H1 (cell line): Measurements from ENCODE around the gene FAM167B. TPM values are rescaled to one million over a fixed set of nuclear protein-coding genes. Genes with fewer than 3 reads are reported as not detected.
A peak's percentile ranks its signal among the peaks of the same experiment; 100 is the strongest.

Experiments
- CTCF ChIA-PET: fragments of 300-600 bp; sonication (Branson Sonifier 250); formaldehyde crosslinking; loops from one replicate; lab custom pipeline; 2021; ENCODE audit not compliant: partially characterized antibody; lab: Charles Lee
- POLR2A ChIA-PET: fragments of 300-600 bp; sonication (Branson Sonifier 250); formaldehyde crosslinking; loops from one replicate; lab custom pipeline; 2021; ENCODE audit warnings: inconsistent platforms; ENCODE audit not compliant: partially characterized antibody; lab: Charles Lee
- DNase-seq, 2 experiments: peaks; one replicate each; pipeline versions ENCODE4 v3.0.0 to v3.0.0-alpha.2; 2010 to 2022; ENCODE audit warnings: low spot score in 2 of 2, low read depth in 1 of 2, mixed read lengths in 1 of 2
- FAIRE-seq: peaks from 2 replicates; lab custom pipeline; 2011; peaks lifted over from hg19 to GRCh38; lab: Jason Lieb, UNC
- H2AFZ ChIP-seq: 2 replicates; pipeline ENCODE4 v1.8.1; 2012; ENCODE audit warnings: low read length, inconsistent platforms
- H2AK5ac ChIP-seq: 2 replicates; pipeline ENCODE4 v1.6.1; 2013; ENCODE audit warnings: low read depth, low read length
- H2BK120ac ChIP-seq: replicated peaks from 2 replicates; pipeline ENCODE3; 2013; ENCODE audit warnings: low read depth, low read length, inconsistent platforms
- H2BK12ac ChIP-seq: 2 replicates; pipeline ENCODE4 v1.6.1; 2013; ENCODE audit warnings: low read depth, low read length
- H2BK15ac ChIP-seq: 2 replicates; pipeline ENCODE4 v1.6.1; 2013; ENCODE audit warnings: low read length
- H2BK20ac ChIP-seq: 2 replicates; pipeline ENCODE4 v1.6.1; 2013; ENCODE audit warnings: low read length
- H2BK5ac ChIP-seq: 2 replicates; pipeline ENCODE4 v1.6.1; 2013; ENCODE audit warnings: low read depth, low read length
- H3K14ac ChIP-seq: 2 replicates; pipeline ENCODE4 v1.6.1; 2013; ENCODE audit warnings: inconsistent platforms; ENCODE audit not compliant: insufficient read length
- H3K18ac ChIP-seq: 2 replicates; pipeline ENCODE4 v1.6.1; 2013; ENCODE audit warnings: low read length; ENCODE audit errors: extremely low read depth
- H3K23ac ChIP-seq: 2 replicates; pipeline ENCODE4 v1.6.1; 2013; ENCODE audit warnings: inconsistent platforms; ENCODE audit not compliant: insufficient read length
- H3K23me2 ChIP-seq: 2 replicates; pipeline ENCODE4 v1.6.1; 2013; ENCODE audit warnings: low read depth, low read length
- H3K27ac ChIP-seq: 2 replicates; pipeline ENCODE4 v1.6.1; 2011; ENCODE audit warnings: low read depth, low read length, inconsistent platforms
- H3K27me3 ChIP-seq, 4 experiments: replicated peaks in 1 of 4; 1 replicate in 1 of 4; 2 replicates in 3 of 4; pipeline versions ENCODE4 v1.6.1 to v1.8.1; 2011 to 2013; ENCODE audit warnings: low read length in 3 of 4, mild to moderate bottlenecking in 3 of 4, inconsistent platforms in 2 of 4, mixed read lengths in 2 of 4, moderate library complexity in 1 of 4; ENCODE audit not compliant: control insufficient read depth in 3 of 4, insufficient read depth in 3 of 4; ENCODE audit errors: extremely low read depth in 1 of 4
- H3K36me3 ChIP-seq, 4 experiments: 2 replicates each; pipeline versions ENCODE4 v1.6.1 to v1.8.1; 2011 to 2013; ENCODE audit warnings: mild to moderate bottlenecking in 4 of 4, low read length in 3 of 4, moderate library complexity in 2 of 4, control low read depth in 1 of 4, inconsistent platforms in 1 of 4; ENCODE audit not compliant: insufficient read depth in 4 of 4, control insufficient read depth in 2 of 4
- H3K4ac ChIP-seq: replicated peaks from 2 replicates; pipeline ENCODE3; 2013; ENCODE audit warnings: low read length, low read depth, mixed read lengths, inconsistent platforms; ENCODE audit not compliant: insufficient read length
- H3K4me1 ChIP-seq, 4 experiments: replicated peaks in 1 of 4; 1 replicate in 1 of 4; 2 replicates in 3 of 4; pipeline versions ENCODE4 v1.6.1 to v1.8.1; 2011 to 2013; ENCODE audit warnings: low read length in 3 of 4, inconsistent platforms in 2 of 4, mixed read lengths in 1 of 4; ENCODE audit not compliant: insufficient read depth in 4 of 4, control insufficient read depth in 3 of 4
- H3K4me2 ChIP-seq, 2 experiments: 2 replicates each; pipeline versions ENCODE4 v1.6.1 to v1.8.1; 2011 to 2013; ENCODE audit warnings: low read depth in 2 of 2, low read length in 2 of 2, control low read depth in 1 of 2, inconsistent platforms in 1 of 2, mild to moderate bottlenecking in 1 of 2; ENCODE audit not compliant: insufficient read depth in 1 of 2
- H3K4me3 ChIP-seq, 4 experiments: fragments of 200-600, 300-600 bp in 1 of 4; sonication (generic), shearing (Covaris generic), sonication (Bioruptor Twin) in 1 of 4; 2 replicates each; pipeline versions ENCODE4 v1.5.1 to v1.8.1; 2011 to 2016; ENCODE audit warnings: low read length in 4 of 4, low read depth in 3 of 4, control low read depth in 2 of 4, inconsistent platforms in 2 of 4, mild to moderate bottlenecking in 2 of 4, mixed read lengths in 1 of 4, moderate library complexity in 1 of 4; ENCODE audit not compliant: insufficient read depth in 2 of 4; ENCODE audit errors: extremely low read depth in 1 of 4
- H3K56ac ChIP-seq: replicated peaks from 2 replicates; pipeline ENCODE3; 2013; ENCODE audit warnings: low read depth, mild to moderate bottlenecking, mixed read lengths, low read length, inconsistent platforms; ENCODE audit not compliant: insufficient read length
- H3K79me1 ChIP-seq: 2 replicates; pipeline ENCODE4 v1.6.1; 2013; ENCODE audit warnings: low read depth, low read length, control low read depth
- H3K79me2 ChIP-seq, 2 experiments: 2 replicates each; pipeline versions ENCODE4 v1.6.1 to v1.8.1; 2012 to 2013; ENCODE audit warnings: low read length in 2 of 2, mild to moderate bottlenecking in 2 of 2, inconsistent platforms in 1 of 2; ENCODE audit not compliant: insufficient read depth in 2 of 2, control insufficient read depth in 1 of 2
- H3K9ac ChIP-seq, 4 experiments: replicated peaks in 1 of 4; 1 replicate in 1 of 4; 2 replicates in 3 of 4; pipeline versions ENCODE4 v1.6.1 to v1.8.1; 2011 to 2013; ENCODE audit warnings: low read depth in 3 of 4, low read length in 3 of 4, control low read depth in 2 of 4, mild to moderate bottlenecking in 2 of 4, moderate library complexity in 2 of 4, inconsistent platforms in 1 of 4; ENCODE audit errors: extremely low read depth in 1 of 4
- H3K9me3 ChIP-seq, 2 experiments: 2 replicates each; pipeline versions ENCODE4 v1.6.1 to v1.8.1; 2012 to 2013; ENCODE audit warnings: mild to moderate bottlenecking in 2 of 2, moderate library complexity in 2 of 2, control low read depth in 1 of 2, inconsistent platforms in 1 of 2, low read depth in 1 of 2, low read length in 1 of 2, mixed read lengths in 1 of 2; ENCODE audit not compliant: insufficient read depth in 2 of 2
- H4K20me1 ChIP-seq, 2 experiments: replicated peaks in 1 of 2; 2 replicates each; pipeline versions ENCODE3 to v1.8.1; 2011 to 2013; ENCODE audit warnings: inconsistent platforms in 2 of 2, low read length in 2 of 2, mild to moderate bottlenecking in 1 of 2; ENCODE audit not compliant: insufficient read depth in 2 of 2, control insufficient read depth in 1 of 2
- H4K5ac ChIP-seq: 2 replicates; pipeline ENCODE4 v1.6.1; 2013; ENCODE audit warnings: low read length, low read depth, mixed read lengths, inconsistent platforms; ENCODE audit not compliant: insufficient read length
- H4K8ac ChIP-seq: 2 replicates; pipeline ENCODE4 v1.8.0; 2013; ENCODE audit warnings: mild to moderate bottlenecking, moderate library complexity, low read length, inconsistent platforms; ENCODE audit not compliant: insufficient read depth; ENCODE audit errors: extremely low read depth
- H4K91ac ChIP-seq: replicated peaks from 2 replicates; pipeline ENCODE3; 2013; ENCODE audit warnings: low read length, mixed read lengths, inconsistent platforms; ENCODE audit not compliant: insufficient read length
- BCL11A ChIP-seq, 2 experiments: IDR thresholded peaks; one replicate each; pipeline ENCODE4 v1.6.1; 2011; ENCODE audit warnings: low read depth in 2 of 2, low read length in 2 of 2, mild to moderate bottlenecking in 2 of 2
- POLR2A ChIP-seq, 2 experiments: IDR thresholded peaks; 1 replicate in 1 of 2; 2 replicates in 1 of 2; pipeline ENCODE4 v1.6.1; 2011; ENCODE audit warnings: low read depth in 2 of 2, low read length in 2 of 2, mild to moderate bottlenecking in 2 of 2; ENCODE audit errors: control extremely low read depth in 1 of 2
- POLR2AphosphoS5 ChIP-seq: IDR thresholded peaks from 2 replicates; pipeline ENCODE4 v1.6.1; 2011; ENCODE audit warnings: low read depth, low read length
- RAD21 ChIP-seq, 2 experiments: IDR thresholded peaks in 1 of 2; conservative IDR thresholded peaks in 1 of 2; 2 replicates each; pipeline ENCODE4 v1.6.1; 2011; ENCODE audit warnings: low read depth in 2 of 2, low read length in 2 of 2, improper control_type of control experiment in 1 of 2, inconsistent platforms in 1 of 2, mild to moderate bottlenecking in 1 of 2, moderate library complexity in 1 of 2
- WGBS, 2 experiments: shearing (Covaris generic) in 1 of 2; methylation state at CpG; one replicate each; pipeline versions ENCODE4 v1.1.6 to v1.1.7; 2013 to 2015; ENCODE audit warnings: low lambda C conversion rate in 2 of 2, mixed read lengths in 2 of 2, inconsistent platforms in 1 of 2, low coverage in 1 of 2, missing lambda C conversion rate in 1 of 2; ENCODE audit not compliant: insufficient replicate concordance in 2 of 2, insufficient coverage in 1 of 2, insufficient read length in 1 of 2; ENCODE audit errors: extremely low coverage in 1 of 2, missing lambda C conversion rate in 1 of 2; 5-methylcytosine and 5-hydroxymethylcytosine counted together
- polyA plus RNA-seq, 7 experiments: library from polyadenylated mRNA; depleted of rRNA in 3 of 7; stranded (reverse) in 5 of 7; unstranded in 2 of 7; fragments of >200 nt in 5 of 7; fragments of 200-250 nt in 2 of 7; gene quantifications; 1 replicate in 5 of 7; 2 replicates in 1 of 7; 4 replicates in 1 of 7; pipeline versions ENCODE4 v1.2.1 to v1.2.3, GENCODE V29; 2011 to 2013; ENCODE audit warnings: missing spikeins in 2 of 7, mixed read lengths in 2 of 7
- total RNA-seq: library from RNA; stranded (reverse); fragmentation: NEBNext Ultra II Directional; extraction: Animal tissue kit (Norgen Biotek cat#: 25700); gene quantifications from 2 replicates; pipeline ENCODE4 v1.2.1, GENCODE V29; 2021

The FAM167B gene
- total and polyA plus RNA-seq, 2 of the 8 experiments (the other 6 are each of a cell fraction or from before 2014, with no cell fraction given): 2.8 to 3.9 TPM

DNA sequence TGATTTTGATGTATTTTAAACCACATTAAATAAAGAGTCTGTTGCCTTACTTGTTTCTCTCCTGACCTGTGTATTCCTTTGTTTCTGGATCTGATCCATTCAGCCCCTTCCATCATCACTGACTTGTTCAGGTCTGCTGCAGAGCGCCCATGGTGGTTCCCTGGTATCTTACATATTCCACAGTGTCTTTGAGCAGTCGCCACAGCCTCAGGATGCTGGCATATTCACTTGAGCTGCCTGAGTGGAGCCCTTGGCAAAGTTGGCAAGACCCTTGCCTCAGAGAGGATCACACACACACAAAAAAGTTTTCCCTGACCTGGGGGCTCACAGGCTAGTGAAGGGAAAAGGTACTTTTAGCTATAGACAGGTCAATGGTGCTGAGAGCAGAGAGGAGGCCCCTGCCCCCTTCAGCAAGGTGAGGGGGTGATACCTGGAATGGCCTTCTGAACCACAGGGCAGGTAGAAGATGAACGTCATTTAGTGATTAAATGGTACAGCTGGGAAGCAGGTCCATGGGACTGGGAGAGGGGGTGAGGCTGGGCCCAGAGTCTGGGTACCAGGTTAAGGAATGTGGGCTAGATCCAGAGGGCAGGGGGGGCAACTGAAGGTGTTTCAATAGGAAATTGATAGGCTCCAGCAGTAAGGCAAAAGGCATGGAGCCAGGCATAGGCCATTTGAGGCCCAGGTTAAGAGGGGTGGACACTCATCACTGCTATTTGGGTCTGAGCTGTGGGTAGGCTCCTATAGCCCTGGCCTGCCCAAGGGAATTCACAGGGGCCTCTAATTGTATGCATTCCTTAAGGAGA lies 48.6 kb upstream of the FAM167B start:
- no peak overlapping the region for H3K4ac ChIP-seq
- no peaks in the 10 kb centered on the region; a peak in 1 of 7 replicates for H3K27me3 ChIP-seq
- no peak overlapping the region for H3K18ac ChIP-seq
- DNase-seq (no peak), FAIRE-seq (no peak)
- H4K20me1 ChIP-seq: peaks cover 6 to 8% of the 10 kb centered on the region in 2 experiments
- no peak overlapping the region for H4K91ac ChIP-seq
- H2BK20ac ChIP-seq: no peak overlapping the region
- POLR2A ChIA-PET: interaction anchor here (0.7 to 21.3 kb wide), 20 partner anchors 10 to 164 kb away, joined by 3 to 332 read pairs (median 4); partner anchors contain the start of genes DCDC2B, FAM229A, IQCC and KPNA6
- no peak overlapping the region for H3K23ac ChIP-seq
- no peak overlapping the region for H2BK120ac ChIP-seq
- H4K8ac ChIP-seq: no peak overlapping the region
- no peak overlapping the region for H3K4me3 ChIP-seq
- no peaks in the 10 kb centered on the region for H3K79me2 ChIP-seq
- H4K5ac ChIP-seq: no peak overlapping the region
- H2BK15ac ChIP-seq: no peak overlapping the region
- peaks cover 13 to 28% (median 18%) of the 10 kb centered on the region in 4 experiments for H3K4me1 ChIP-seq
- H3K79me1 ChIP-seq: 0 out of 2 replicates have a peak, but pooled peaks cover 3% of the 10 kb centered on the region
- H3K36me3 ChIP-seq: peaks cover 22 to 43% (median 33%) of the 10 kb centered on the region in 4 experiments; a peak in 7 of 8 replicates
- no peak overlapping the region for H2AFZ ChIP-seq
- no peak overlapping the region for H3K14ac ChIP-seq
- WGBS, 2 experiments: 89% methylated on average over 3 of the region's 3 CpGs; no CpG with 5 or more reads in 1 of the 2 experiments
- peaks cover 9% of the 10 kb centered on the region; the same call in 1 of the 2 replicates for H3K23me2 ChIP-seq
- no peak overlapping the region for H3K9ac ChIP-seq
- H2BK12ac ChIP-seq: no peak overlapping the region
- no peaks in the 10 kb centered on the region for H3K9me3 ChIP-seq
- H3K4me2 ChIP-seq: peak overlapping the region; percentile 5 to 92; a peak in 2 of 4 replicates
- H3K27ac ChIP-seq: no peak overlapping the region
- CTCF ChIA-PET: interaction anchor here (0.9 to 4.2 kb wide), 5 partner anchors 15 to 50 kb away, joined by 3 to 25 read pairs (median 8); no protein-coding TSS in a partner anchor
- H3K56ac ChIP-seq: no peak overlapping the region
- H2AK5ac ChIP-seq: no peak overlapping the region
- no peak for TF ChIP-seq POLR2AphosphoS5
- no peak for TF ChIP-seq RAD21 (IDR thresholded peaks at IDR 0.05 in 1 of 2, conservative IDR thresholded peaks at IDR 0.05 in 1 of 2; ENCODE audit: low read depth in 2 of 2, low read length in 2 of 2)
- TF ChIP-seq BCL11A (IDR thresholded peaks at IDR 0.05; ENCODE audit: low read depth in 2 of 2, low read length in 2 of 2): no peak
- TF ChIP-seq POLR2A (IDR thresholded peaks at IDR 0.05; ENCODE audit: control extremely low read depth in 1 of 2, low read depth in 2 of 2, low read length in 2 of 2): peak in 1 of 2 experiments; percentile 33; a peak in 1 of 3 replicates
- H2BK5ac ChIP-seq: 0 out of 2 replicates have a peak overlapping the region, but pooled peaks have one; percentile 2
